ENCODE data around the gene SMPD1.

DNA sequence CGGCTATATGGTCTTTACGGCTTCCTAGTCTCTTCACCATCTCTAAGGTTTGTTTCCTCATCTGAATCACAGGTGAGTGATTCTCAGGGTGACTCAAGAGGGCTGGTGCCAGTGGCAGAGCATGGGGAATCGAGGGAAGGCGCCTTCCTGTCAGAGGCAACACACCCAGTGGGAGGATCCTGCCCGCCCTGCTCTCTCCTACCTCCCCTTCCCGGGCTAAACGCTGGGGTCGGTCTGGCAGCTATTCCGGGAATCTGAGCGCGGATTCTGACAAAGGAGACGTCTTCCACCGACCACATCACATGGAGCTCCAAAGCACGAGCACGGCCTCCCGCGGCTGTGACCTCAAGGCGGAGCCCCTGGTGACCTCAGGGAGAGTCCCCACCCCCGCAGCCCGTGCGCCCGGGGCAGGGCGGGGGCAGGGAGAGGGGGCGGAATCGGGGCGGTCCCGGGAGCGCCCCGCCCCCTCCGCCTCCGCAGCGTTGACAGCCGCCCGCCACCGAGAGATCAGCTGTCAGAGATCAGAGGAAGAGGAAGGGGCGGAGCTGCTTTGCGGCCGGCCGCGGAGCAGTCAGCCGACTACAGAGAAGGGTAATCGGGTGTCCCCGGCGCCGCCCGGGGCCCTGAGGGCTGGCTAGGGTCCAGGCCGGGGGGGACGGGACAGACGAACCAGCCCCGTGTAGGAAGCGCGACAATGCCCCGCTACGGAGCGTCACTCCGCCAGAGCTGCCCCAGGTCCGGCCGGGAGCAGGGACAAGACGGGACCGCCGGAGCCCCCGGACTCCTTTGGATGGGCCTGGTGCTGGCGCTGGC is at the start of gene SMPD1:
- TF ChIP-seq, protein P1, sequence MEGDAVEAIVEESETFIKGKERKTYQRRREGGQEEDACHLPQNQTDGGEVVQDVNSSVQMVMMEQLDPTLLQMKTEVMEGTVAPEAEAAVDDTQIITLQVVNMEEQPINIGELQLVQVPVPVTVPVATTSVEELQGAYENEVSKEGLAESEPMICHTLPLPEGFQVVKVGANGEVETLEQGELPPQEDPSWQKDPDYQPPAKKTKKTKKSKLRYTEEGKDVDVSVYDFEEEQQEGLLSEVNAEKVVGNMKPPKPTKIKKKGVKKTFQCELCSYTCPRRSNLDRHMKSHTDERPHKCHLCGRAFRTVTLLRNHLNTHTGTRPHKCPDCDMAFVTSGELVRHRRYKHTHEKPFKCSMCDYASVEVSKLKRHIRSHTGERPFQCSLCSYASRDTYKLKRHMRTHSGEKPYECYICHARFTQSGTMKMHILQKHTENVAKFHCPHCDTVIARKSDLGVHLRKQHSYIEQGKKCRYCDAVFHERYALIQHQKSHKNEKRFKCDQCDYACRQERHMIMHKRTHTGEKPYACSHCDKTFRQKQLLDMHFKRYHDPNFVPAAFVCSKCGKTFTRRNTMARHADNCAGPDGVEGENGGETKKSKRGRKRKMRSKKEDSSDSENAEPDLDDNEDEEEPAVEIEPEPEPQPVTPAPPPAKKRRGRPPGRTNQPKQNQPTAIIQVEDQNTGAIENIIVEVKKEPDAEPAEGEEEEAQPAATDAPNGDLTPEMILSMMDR (IDR thresholded peaks at IDR 0.05; ENCODE audit: low read depth, low read length) = no peak
- TF ChIP-seq EZH2phosphoT487 (IDR thresholded peaks at IDR 0.05; ENCODE audit: low read depth) = no peak

Measured in OCI-LY3 (cell line).